ENCODE measurements around the gene LRRC2.

GRCh38 chr3:46599590-46599989 is 33.5 kb upstream of the LRRC2 start:
- TF ChIP-seq CTCF (IDR thresholded peaks at IDR 0.05; ENCODE audit: low read length) (no peak), EZH2 (optimal IDR thresholded peaks at IDR 0.05; ENCODE audit: low read depth, low read length) (no peak), EZH2phosphoT487 (IDR thresholded peaks at IDR 0.05; ENCODE audit: low read length) (no peak)
